GM12872 (cell line): ENCODE measurements around the gene FHIT.

Experiments
- TF ChIP-seq, protein P1 (sequence below): IDR thresholded peaks from 3 replicates; pipeline ENCODE4 v1.5.1; 2011; ENCODE audit warnings: low read depth, mild to moderate bottlenecking, low read length, moderate library complexity; ENCODE audit not compliant: insufficient read depth

FHIT gene

DNA sequence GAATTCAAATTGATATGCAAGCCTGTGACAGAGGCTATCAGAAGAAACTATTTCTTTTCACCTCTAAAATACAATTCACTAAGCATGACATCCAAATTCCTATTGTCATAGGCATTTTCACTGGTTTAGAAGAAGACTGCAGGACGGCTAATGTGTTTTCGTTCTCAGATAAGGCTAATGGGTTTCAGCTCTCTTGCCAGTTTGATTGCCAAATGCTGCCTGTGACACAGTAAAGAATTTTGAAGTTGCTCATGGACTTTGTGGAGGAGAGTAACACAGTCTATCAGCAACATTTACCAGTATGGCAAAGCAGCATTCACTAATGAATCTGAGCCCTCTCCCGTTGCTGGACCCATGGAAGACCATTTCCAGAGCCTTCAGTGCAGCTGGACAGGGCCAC is 948.1 kb downstream of the FHIT start:
- TF ChIP-seq, protein P1, sequence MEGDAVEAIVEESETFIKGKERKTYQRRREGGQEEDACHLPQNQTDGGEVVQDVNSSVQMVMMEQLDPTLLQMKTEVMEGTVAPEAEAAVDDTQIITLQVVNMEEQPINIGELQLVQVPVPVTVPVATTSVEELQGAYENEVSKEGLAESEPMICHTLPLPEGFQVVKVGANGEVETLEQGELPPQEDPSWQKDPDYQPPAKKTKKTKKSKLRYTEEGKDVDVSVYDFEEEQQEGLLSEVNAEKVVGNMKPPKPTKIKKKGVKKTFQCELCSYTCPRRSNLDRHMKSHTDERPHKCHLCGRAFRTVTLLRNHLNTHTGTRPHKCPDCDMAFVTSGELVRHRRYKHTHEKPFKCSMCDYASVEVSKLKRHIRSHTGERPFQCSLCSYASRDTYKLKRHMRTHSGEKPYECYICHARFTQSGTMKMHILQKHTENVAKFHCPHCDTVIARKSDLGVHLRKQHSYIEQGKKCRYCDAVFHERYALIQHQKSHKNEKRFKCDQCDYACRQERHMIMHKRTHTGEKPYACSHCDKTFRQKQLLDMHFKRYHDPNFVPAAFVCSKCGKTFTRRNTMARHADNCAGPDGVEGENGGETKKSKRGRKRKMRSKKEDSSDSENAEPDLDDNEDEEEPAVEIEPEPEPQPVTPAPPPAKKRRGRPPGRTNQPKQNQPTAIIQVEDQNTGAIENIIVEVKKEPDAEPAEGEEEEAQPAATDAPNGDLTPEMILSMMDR = no peak

DNA sequence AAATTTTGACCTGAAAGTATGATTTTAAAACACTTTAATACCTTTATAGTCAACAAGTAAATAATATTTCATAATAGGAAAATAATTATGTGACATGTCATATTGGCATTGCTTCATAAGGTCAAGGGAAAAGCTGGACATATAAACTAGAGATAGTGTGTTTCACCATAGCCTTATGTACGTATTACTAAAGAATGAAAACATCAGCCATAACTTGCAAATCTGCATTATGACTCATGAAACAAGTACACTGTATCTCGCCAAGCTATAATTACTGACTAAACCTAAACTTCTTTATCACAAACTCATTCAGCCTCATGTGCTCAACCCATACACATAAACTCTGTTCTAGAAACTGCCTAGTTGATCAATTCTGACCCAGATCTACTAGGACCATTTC is 950.1 kb downstream of the FHIT start:
- TF ChIP-seq, protein P1 = no peak

GRCh38 chr3:60298141-60298540 is 953.1 kb downstream of the FHIT start:
- TF ChIP-seq, protein P1 = no peak

GRCh38 chr3:60294181-60294580 is 957.1 kb downstream of the FHIT start:
- TF ChIP-seq, protein P1 = no peak

DNA sequence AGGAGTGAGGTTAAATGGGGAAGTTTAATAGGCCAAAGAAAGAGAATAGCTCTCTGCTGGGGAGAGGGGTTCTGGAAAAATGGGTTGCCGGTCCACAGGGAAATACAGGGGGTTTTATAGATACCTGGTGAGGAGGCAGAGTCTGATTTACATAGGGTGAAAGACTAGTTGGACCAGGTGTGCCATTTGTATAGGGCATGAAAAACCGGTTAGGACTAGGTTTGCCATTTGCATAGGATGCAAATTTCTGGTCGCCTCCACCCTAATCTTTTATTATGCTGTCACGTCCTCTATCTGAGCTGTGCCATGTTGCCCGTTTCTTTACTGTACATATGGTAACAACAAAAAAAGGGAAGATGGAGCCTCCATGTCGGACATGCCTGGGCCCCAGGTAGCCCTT is 960.1 kb downstream of the FHIT start:
- TF ChIP-seq, protein P1 = no peak

- TF ChIP-seq, protein P1 = no peak
These were observed 961.1 kb downstream of the FHIT start for GRCh38 chr3:60290122-60290492.

- TF ChIP-seq, protein P1 = no peak
These were observed 961.7 kb downstream of the FHIT start for GRCh38 chr3:60289341-60290121.
